ENCODE results near the gene KHDC4. TPM values are rescaled to one million over a fixed set of nuclear protein-coding genes. Genes with fewer than 3 reads are reported as not detected.

The KHDC4 gene
- total and polyA plus RNA-seq, 2 experiments from 2014 or later, result 15.7 to 40.3 TPM

DNA sequence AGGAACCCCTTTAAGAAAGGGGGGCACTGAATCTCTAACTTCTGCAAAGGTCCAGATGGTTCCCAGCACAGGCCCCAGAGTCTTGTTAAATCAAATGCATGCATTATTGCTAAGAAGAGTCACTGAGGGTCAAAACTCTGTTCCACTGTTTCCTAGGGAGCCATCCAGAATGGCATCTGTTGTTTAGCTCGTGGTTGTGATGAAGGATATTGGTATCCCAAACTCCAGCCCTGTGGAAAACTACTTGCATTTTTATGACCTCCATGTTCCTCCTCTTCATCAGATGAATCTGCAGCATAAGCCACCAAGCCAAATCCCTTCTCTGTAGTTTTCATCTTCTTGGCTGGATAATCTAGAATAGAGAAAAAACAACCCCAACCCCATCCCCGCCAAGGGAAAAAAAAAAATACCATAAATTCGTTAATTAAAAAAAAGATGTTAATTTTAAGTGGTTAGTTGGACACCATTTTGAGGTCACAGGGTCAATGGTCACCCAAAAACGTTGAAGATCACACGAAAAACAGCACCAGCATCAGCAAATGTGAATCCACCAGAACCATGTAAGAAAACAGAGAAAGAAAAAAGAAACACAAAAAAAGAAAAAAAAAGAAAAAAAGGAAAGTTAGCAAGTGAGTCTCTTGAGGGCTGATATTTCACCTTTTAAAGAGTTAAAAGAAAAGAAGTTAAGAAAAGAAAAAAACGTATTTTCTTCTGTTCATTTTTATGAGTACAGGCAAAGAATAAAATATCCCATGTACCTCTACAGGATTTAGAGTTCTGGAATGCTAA lies 20.1 kb downstream of the KHDC4 start:
- Histone ChIP-seq H3K4me2 (no peak overlapping the region), H3K4me1 (ENCODE audit: insufficient read depth) (peaks cover 7% of the 10 kb centered on the region), H3K9me3 (ENCODE audit: low read depth) (no peaks in the 10 kb centered on the region), H3K79me2 (peaks cover 18% of the 10 kb centered on the region), H3K27ac (no peak overlapping the region), H4K20me1 (ENCODE audit: insufficient read depth, poor library complexity, severe bottlenecking) (no peaks in the 10 kb centered on the region), H3K4me3 (no peak overlapping the region), H3K9me2 (replicated peaks; ENCODE audit: insufficient read depth) (no peaks in the 10 kb centered on the region), H2AFZ (no peak overlapping the region), H3K27me3 (no peaks in the 10 kb centered on the region), H3K36me3 (replicated peaks; ENCODE audit: insufficient read depth, low read depth) (peaks cover 8% of the 10 kb centered on the region)
- TF ChIP-seq EZH2 (IDR thresholded peaks at IDR 0.05; ENCODE audit: borderline replicate concordance) (no peak), EZH2phosphoT487 (IDR thresholded peaks at IDR 0.05; ENCODE audit: low read depth, severe bottlenecking, unreplicated experiment) (no peak)
- TF ChIP-seq, protein P1, sequence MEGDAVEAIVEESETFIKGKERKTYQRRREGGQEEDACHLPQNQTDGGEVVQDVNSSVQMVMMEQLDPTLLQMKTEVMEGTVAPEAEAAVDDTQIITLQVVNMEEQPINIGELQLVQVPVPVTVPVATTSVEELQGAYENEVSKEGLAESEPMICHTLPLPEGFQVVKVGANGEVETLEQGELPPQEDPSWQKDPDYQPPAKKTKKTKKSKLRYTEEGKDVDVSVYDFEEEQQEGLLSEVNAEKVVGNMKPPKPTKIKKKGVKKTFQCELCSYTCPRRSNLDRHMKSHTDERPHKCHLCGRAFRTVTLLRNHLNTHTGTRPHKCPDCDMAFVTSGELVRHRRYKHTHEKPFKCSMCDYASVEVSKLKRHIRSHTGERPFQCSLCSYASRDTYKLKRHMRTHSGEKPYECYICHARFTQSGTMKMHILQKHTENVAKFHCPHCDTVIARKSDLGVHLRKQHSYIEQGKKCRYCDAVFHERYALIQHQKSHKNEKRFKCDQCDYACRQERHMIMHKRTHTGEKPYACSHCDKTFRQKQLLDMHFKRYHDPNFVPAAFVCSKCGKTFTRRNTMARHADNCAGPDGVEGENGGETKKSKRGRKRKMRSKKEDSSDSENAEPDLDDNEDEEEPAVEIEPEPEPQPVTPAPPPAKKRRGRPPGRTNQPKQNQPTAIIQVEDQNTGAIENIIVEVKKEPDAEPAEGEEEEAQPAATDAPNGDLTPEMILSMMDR (IDR thresholded peaks at IDR 0.05; ENCODE audit: poor library complexity), result no peak
- WGBS (ENCODE audit: low lambda C conversion rate, missing lambda C conversion rate), result 90% methylated on average over 6 of the region's 6 CpGs
- DNase-seq (ENCODE audit: low spot score), result no peak

DNA sequence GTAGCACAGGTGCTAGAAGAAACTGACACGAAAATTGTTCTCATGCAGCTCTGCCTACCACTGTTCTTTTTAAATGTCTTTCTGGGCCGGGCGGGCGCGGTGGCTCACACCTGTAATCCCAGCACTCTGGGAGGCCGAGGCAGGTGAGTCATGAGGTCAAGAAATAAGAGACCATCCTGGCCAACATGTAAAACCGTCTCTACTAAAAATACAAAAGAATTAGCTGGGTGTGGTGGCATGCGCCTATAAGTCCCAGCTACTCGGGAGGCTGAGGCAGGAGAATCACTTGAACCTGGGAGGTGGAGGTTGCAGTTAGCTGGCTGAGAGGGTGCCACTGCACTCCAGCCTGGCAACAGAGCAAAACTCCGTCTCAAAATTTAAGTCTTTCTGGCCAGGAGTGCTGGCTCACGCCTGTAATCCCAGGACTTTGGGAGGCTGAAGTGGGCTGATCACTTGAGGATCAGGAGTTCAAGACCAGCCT lies 22.1 kb downstream of the KHDC4 start:
- WGBS (ENCODE audit: low lambda C conversion rate, missing lambda C conversion rate), result 76% methylated on average over 11 of the region's 11 CpGs
- no peaks in the 10 kb centered on the region for H4K20me1 ChIP-seq (ENCODE audit: insufficient read depth, poor library complexity, severe bottlenecking)
- H3K36me3 ChIP-seq (replicated peaks; ENCODE audit: insufficient read depth, low read depth), result peaks cover 3% of the 10 kb centered on the region
- H3K4me3 ChIP-seq, result no peak overlapping the region
- no peak overlapping the region for H2AFZ ChIP-seq
- H3K27me3 ChIP-seq, result no peaks in the 10 kb centered on the region
- no peaks in the 10 kb centered on the region for H3K9me3 ChIP-seq (ENCODE audit: low read depth)
- H3K4me2 ChIP-seq, result peak overlapping the region; percentile 82
- TF ChIP-seq EZH2phosphoT487 (IDR thresholded peaks at IDR 0.05; ENCODE audit: low read depth, severe bottlenecking, unreplicated experiment) (no peak), EZH2 (IDR thresholded peaks at IDR 0.05; ENCODE audit: borderline replicate concordance) (no peak)
- TF ChIP-seq, protein P1 (IDR thresholded peaks at IDR 0.05; ENCODE audit: poor library complexity), result no peak
- peaks cover 7% of the 10 kb centered on the region for H3K4me1 ChIP-seq (ENCODE audit: insufficient read depth)
- no peaks in the 10 kb centered on the region for H3K9me2 ChIP-seq (replicated peaks; ENCODE audit: insufficient read depth)
- peak overlapping the region; percentile 95 for H3K27ac ChIP-seq
- H3K79me2 ChIP-seq, result peaks cover 30% of the 10 kb centered on the region
- DNase-seq (ENCODE audit: low spot score), result peak; percentile 19

DNA sequence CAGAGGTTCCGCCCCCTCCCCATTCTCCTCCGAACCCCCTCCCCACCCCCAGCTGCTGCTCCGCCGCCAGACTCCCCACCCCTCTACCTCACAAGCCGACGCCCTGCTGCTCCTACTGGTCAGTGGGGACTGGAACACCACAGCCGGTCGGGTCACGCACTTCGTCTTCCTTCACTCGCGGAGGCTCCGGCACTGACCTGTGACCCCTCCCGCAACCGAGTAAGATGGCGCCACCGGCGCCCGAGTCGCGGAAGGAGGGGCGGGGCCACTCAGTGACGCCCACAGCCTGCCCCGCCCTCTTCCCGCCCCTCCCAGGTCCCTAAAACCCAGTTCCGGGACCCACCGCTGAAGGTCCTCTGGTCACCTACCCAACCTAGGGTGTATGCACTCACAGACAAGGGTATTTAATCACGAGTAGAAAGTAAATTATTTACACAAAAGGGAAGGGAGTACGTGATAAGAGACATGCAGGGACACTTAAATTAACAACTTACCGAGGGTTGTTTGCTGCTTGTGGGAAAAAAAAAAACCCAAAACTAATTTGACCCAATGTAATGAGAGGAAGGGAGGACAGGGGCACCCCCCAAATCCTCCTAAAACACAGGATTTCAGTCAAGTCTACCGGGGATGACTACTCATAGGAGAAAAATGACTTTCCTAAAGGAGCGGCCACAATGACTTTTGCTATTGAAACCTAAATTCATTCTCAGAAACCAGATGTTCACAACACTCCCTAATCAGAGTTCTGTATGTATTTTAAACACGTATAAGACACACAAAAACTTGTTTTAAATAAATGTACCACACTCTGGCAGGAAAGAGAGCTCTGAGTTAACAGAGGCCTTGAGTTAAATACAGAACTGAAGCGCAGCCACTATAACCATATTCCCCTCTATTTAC lies 22.8 kb downstream of the KHDC4 start, which contains the start of gene RIT1:
Gene RIT1 (minus strand): TSS at position 194 of the 900 bp plus-strand sequence. CDS start 588 bp downstream, outside the sequence.
- peak within 1 kb of the TSS; percentile 80 for H3K4me3 ChIP-seq
- peak within 1 kb of the TSS; percentile 84 for H2AFZ ChIP-seq
- TF ChIP-seq EZH2phosphoT487 (IDR thresholded peaks at IDR 0.05; ENCODE audit: low read depth, severe bottlenecking, unreplicated experiment) (no peak), EZH2 (IDR thresholded peaks at IDR 0.05; ENCODE audit: borderline replicate concordance) (no peak)
- TF ChIP-seq, protein P1 (IDR thresholded peaks at IDR 0.05; ENCODE audit: poor library complexity), result peak; percentile 0
- no peaks in the 10 kb centered on the region for H3K9me2 ChIP-seq (replicated peaks; ENCODE audit: insufficient read depth)
- peak; percentile 94 for DNase-seq (ENCODE audit: low spot score)
- peaks cover 33% of the 10 kb centered on the region for H3K79me2 ChIP-seq
- H3K36me3 ChIP-seq (replicated peaks; ENCODE audit: insufficient read depth, low read depth), result peaks cover 2% of the 10 kb centered on the region
- H4K20me1 ChIP-seq (ENCODE audit: insufficient read depth, poor library complexity, severe bottlenecking), result no peaks in the 10 kb centered on the region
- H3K27me3 ChIP-seq, result no peaks in the 10 kb centered on the region
- H3K4me1 ChIP-seq (ENCODE audit: insufficient read depth), result peaks cover 7% of the 10 kb centered on the region
- WGBS (ENCODE audit: low lambda C conversion rate, missing lambda C conversion rate), result 9% methylated on average over 31 of the region's 34 CpGs
- H3K9me3 ChIP-seq (ENCODE audit: low read depth), result no peaks in the 10 kb centered on the region
- peak within 1 kb of the TSS; percentile 82 for H3K4me2 ChIP-seq
- peak within 1 kb of the TSS; percentile 95 for H3K27ac ChIP-seq

Measured in hepatocyte (in vitro differentiated cells).